ENCODE results near the gene FHAD1. TPM values are rescaled to one million over a fixed set of nuclear protein-coding genes. Genes with fewer than 3 reads are reported as not detected.

Gene FHAD1
- total RNA-seq, 6 experiments from 2014 or later = 0.06 to 0.53 (median 0.12) TPM; not detected in 3

- DNase-seq = peak; percentile 62 to 80 (median 64)
- peak; percentile 36 to 50 (median 44) for ATAC-seq
- Histone ChIP-seq H3K36me3 (no peaks in the 10 kb centered on the region), H3K27ac (peak overlapping the region in 2 of 3 donors; percentile 24 to 33), H3K4me1 (no peaks in the 10 kb centered on the region), H3K4me3 (peak overlapping the region in 2 of 3 donors; percentile 31 to 94), H3K27me3 (no peaks in the 10 kb centered on the region), H3K9me3 (no peaks in the 10 kb centered on the region)
- no peak for TF ChIP-seq POLR2A (IDR thresholded peaks at IDR 0.05)
- TF ChIP-seq CTCF (IDR thresholded peaks at IDR 0.05) = no peak
- intact Hi-C loops (cut with DNase I) = no loop called here
- 57% methylated on average over 2 of the region's 12 CpGs for WGBS (ENCODE audit: insufficient coverage, low coverage, low lambda C conversion rate, missing lambda C conversion rate)
These were observed 164.6 kb downstream of the FHAD1 start for GRCh38 chr1:15411593-15412137.

DNA sequence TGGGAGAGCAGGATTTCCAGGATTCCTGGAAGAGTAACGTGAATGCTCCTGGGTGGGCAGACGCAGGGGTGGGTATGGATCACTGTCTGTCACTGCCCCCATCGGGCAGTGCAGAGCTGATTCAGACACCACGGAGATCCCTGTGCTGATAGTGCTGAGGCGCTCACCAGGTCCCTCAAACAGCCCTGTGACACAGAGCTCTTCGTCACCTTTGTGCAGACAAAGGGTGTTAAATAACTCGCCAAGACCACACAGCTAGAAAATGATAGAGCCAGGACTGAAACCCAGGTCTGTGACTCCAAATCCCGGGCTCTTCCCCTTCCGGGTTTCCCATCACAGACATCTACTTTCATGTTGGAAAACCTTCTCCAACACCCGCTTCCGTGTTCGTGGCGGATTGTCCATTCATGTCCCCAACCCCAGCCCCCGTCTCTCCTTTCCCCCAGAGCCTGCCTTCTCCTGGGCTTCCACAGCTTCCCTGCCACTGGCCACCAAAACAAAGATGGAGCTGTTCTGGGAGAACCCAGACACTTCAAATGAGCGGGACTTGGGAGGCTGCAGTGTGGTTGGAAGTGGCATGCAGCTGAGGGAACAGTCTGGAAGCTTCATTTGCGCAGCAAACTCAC is 165.3 kb downstream of the FHAD1 start:
- intact Hi-C loops (cut with DNase I) = no loop called here

DNA sequence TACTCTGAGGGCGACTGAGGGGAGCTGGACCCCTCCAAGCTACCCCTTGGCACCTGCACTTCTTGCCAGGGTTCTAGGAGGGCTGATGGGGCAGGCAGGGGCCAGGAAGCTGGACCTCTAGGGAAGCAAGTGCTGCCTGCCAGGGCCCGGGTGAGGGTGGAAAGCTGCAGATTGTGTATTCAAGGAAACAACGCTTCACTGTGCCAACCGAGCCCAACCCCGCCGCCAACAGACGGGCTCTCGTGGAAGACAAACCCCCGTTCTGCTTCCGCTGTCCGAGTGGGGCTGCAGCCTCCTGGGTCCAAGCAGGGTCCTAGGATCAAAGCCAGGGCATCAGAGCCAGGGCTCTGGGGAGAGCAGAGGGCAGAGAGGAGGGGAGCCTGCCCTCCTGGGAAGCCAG is 165.8 kb downstream of the FHAD1 start:
- Histone ChIP-seq H3K4me1 (no peaks in the 10 kb centered on the region), H3K27me3 (no peaks in the 10 kb centered on the region), H3K9me3 (no peaks in the 10 kb centered on the region), H3K4me3 (no peak overlapping the region), H3K36me3 (no peaks in the 10 kb centered on the region), H3K27ac (no peak overlapping the region)
- no CpG with 5 or more reads among the region's 11 CpGs for WGBS (ENCODE audit: insufficient coverage, low coverage, low lambda C conversion rate, missing lambda C conversion rate)
- ATAC-seq = no peak
- TF ChIP-seq POLR2A (IDR thresholded peaks at IDR 0.05) (no peak), CTCF (IDR thresholded peaks at IDR 0.05) (no peak)
- intact Hi-C loops (cut with DNase I) = no loop called here
- peak in 1 of 3 donors; percentile 44 for DNase-seq

More for the DNA sequence above, 165.3 kb downstream of the FHAD1 start:
- Histone ChIP-seq H3K4me1 (no peaks in the 10 kb centered on the region), H3K9me3 (no peaks in the 10 kb centered on the region), H3K27me3 (no peaks in the 10 kb centered on the region), H3K27ac (peak overlapping the region in 1 of 3 donors; percentile 24), H3K36me3 (no peaks in the 10 kb centered on the region), H3K4me3 (peak overlapping the region in 1 of 3 donors; percentile 94)
- no peak for DNase-seq
- ATAC-seq = no peak
- 91% methylated on average over 14 of the region's 16 CpGs for WGBS (ENCODE audit: insufficient coverage, low coverage, low lambda C conversion rate, missing lambda C conversion rate)
- TF ChIP-seq CTCF (IDR thresholded peaks at IDR 0.05) (no peak), POLR2A (IDR thresholded peaks at IDR 0.05) (no peak)

- no peak overlapping the region for H3K4me3 ChIP-seq
- WGBS (ENCODE audit: insufficient coverage, low coverage, low lambda C conversion rate, missing lambda C conversion rate) = 67% methylated on average over 1 of the region's 20 CpGs
- no peaks in the 10 kb centered on the region for H3K36me3 ChIP-seq
- no peaks in the 10 kb centered on the region for H3K9me3 ChIP-seq
- H3K27ac ChIP-seq = no peak overlapping the region
- ATAC-seq (no peak), DNase-seq (peak in 1 of 3 donors; percentile 46)
- intact Hi-C loops (cut with DNase I) = no loop called here
- TF ChIP-seq POLR2A (IDR thresholded peaks at IDR 0.05) (no peak), CTCF (IDR thresholded peaks at IDR 0.05) (no peak)
- no peaks in the 10 kb centered on the region for H3K4me1 ChIP-seq
- H3K27me3 ChIP-seq = no peaks in the 10 kb centered on the region
These were observed 166.8 kb downstream of the FHAD1 start for GRCh38 chr1:15413563-15414444.

Measured in right lobe of liver (tissue), 6 donors.